Gastroesophageal sphincter (tissue), 4 donors: ENCODE results near the gene TMEM178B. TPM values are rescaled to one million over a fixed set of nuclear protein-coding genes. Genes with fewer than 3 reads are reported as not detected.

ENCODE experiments used
- ATAC-seq: fragments of 150-250 bp; one replicate; pipeline ENCODE4 v1.9.1; 2016; ENCODE audit warnings: mild to moderate bottlenecking, moderate library complexity
- H3K27ac ChIP-seq, 4 donors: fragments of 200-600 bp; sonication (generic) in 3 of 4; 1 replicate in 3 of 4; 2 replicates in 1 of 4; pipeline ENCODE4 v1.5.1; 2016 to 2019
- H3K27me3 ChIP-seq: fragments of 200-600 bp; sonication (generic); one replicate; pipeline ENCODE4 v1.5.1; 2019
- H3K36me3 ChIP-seq, 2 donors: fragments of 200-600 bp; sonication (generic); one replicate each; pipeline ENCODE4 v1.5.1; 2019; ENCODE audit warnings: control low read depth in 1 of 2
- H3K4me1 ChIP-seq, 3 donors: fragments of 200-600 bp; sonication (generic); 1 replicate in 2 of 3; 2 replicates in 1 of 3; pipeline ENCODE4 v1.5.1; 2016 to 2019; ENCODE audit warnings: control low read depth in 2 of 3
- H3K4me3 ChIP-seq, 2 donors: fragments of 200-600 bp; sonication (generic); one replicate each; pipeline ENCODE4 v1.5.1; 2019; ENCODE audit warnings: mild to moderate bottlenecking in 1 of 2, moderate library complexity in 1 of 2
- H3K9me3 ChIP-seq, 3 donors: fragments of 200-600 bp; sonication (generic); one replicate each; pipeline ENCODE4 v1.5.1; 2017 to 2019; ENCODE audit warnings: control low read depth in 2 of 3
- CTCF ChIP-seq, 4 experiments: fragments of 200-600 bp in 2 of 4; fragments of 450-650 bp in 2 of 4; sonication (generic) in 1 of 4; IDR thresholded peaks; one replicate each; pipeline ENCODE4 v1.5.1; 2017 to 2019; ENCODE audit warnings: antibody characterized with exemption in 4 of 4, mild to moderate bottlenecking in 2 of 4, moderate library complexity in 2 of 4
- EP300 ChIP-seq: sonication (generic); formaldehyde crosslinking; IDR thresholded peaks from one replicate; pipeline ENCODE4 v1.6.1; 2017; ENCODE audit warnings: antibody characterized with exemption, mild to moderate bottlenecking
- POLR2A ChIP-seq, 2 donors: fragments of 450-650 bp; IDR thresholded peaks; one replicate each; pipeline ENCODE4 v1.6.1; 2017; ENCODE audit warnings: antibody characterized with exemption in 2 of 2, mild to moderate bottlenecking in 2 of 2, moderate library complexity in 1 of 2
- POLR2AphosphoS5 ChIP-seq: sonication (generic); formaldehyde crosslinking; IDR thresholded peaks from one replicate; pipeline ENCODE4 v1.6.1; 2017; ENCODE audit warnings: antibody characterized with exemption
- WGBS, 2 donors: methylation state at CpG; one replicate each; pipeline ENCODE4 v1.1.5; 2018; ENCODE audit warnings: low coverage in 1 of 2; 5-methylcytosine and 5-hydroxymethylcytosine counted together
- total RNA-seq, 4 donors: library from RNA; depleted of rRNA; stranded (reverse); fragments of >200 nt; gene quantifications; one replicate each; pipeline ENCODE4 v1.1.0, GENCODE V29; 2016

The TMEM178B gene
- total RNA-seq, 4 donors from 2014 or later: 0.62 to 1.4 (median 1.0) TPM

- Histone ChIP-seq H3K4me3 (no peak overlapping the region), H3K4me1 (no peaks in the 10 kb centered on the region), H3K9me3 (no peaks in the 10 kb centered on the region), H3K27ac (no peak overlapping the region), H3K27me3 (no peaks in the 10 kb centered on the region), H3K36me3 (no peaks in the 10 kb centered on the region)
- no peak for ATAC-seq
- no peak for TF ChIP-seq POLR2A (IDR thresholded peaks at IDR 0.05)
- TF ChIP-seq CTCF (IDR thresholded peaks at IDR 0.05): no peak
- no peak for TF ChIP-seq POLR2AphosphoS5
- 44 to 49% methylated on average over 3 of the region's 3 CpGs for WGBS, 2 donors
Measured at GRCh38 chr7:141039376-141039775, 34.5 kb upstream of the TMEM178B start.

- WGBS, 2 donors: 83 to 88% methylated on average over 12 to 14 of the region's 14 CpGs
- Histone ChIP-seq H3K36me3 (no peaks in the 10 kb centered on the region), H3K4me3 (no peak overlapping the region), H3K4me1 (no peaks in the 10 kb centered on the region), H3K27ac (no peak overlapping the region), H3K9me3 (no peaks in the 10 kb centered on the region), H3K27me3 (no peaks in the 10 kb centered on the region)
- TF ChIP-seq EP300 (no peak), POLR2AphosphoS5 (no peak), CTCF (IDR thresholded peaks at IDR 0.05) (no peak), POLR2A (IDR thresholded peaks at IDR 0.05) (no peak)
- ATAC-seq: no peak
Measured at GRCh38 chr7:141042222-141043193, 31.4 kb upstream of the TMEM178B start.

GRCh38 chr7:141043616-141044015, 30.2 kb upstream of the TMEM178B start:
- no peak overlapping the region for H3K27ac ChIP-seq
- H3K4me1 ChIP-seq: no peaks in the 10 kb centered on the region
- TF ChIP-seq CTCF (IDR thresholded peaks at IDR 0.05) (no peak), POLR2A (IDR thresholded peaks at IDR 0.05) (no peak), POLR2AphosphoS5 (no peak), EP300 (no peak)
- no peak overlapping the region for H3K4me3 ChIP-seq
- H3K9me3 ChIP-seq: no peaks in the 10 kb centered on the region
- ATAC-seq: no peak
- H3K27me3 ChIP-seq: no peaks in the 10 kb centered on the region
- 72 to 80% methylated on average over 3 to 4 of the region's 4 CpGs for WGBS, 2 donors
- H3K36me3 ChIP-seq: no peaks in the 10 kb centered on the region

- ATAC-seq: no peak
- no peak overlapping the region for H3K4me3 ChIP-seq
- no peaks in the 10 kb centered on the region for H3K27me3 ChIP-seq
- no peaks in the 10 kb centered on the region for H3K4me1 ChIP-seq
- 47 to 51% methylated on average over 5 to 6 of the region's 7 CpGs for WGBS, 2 donors
- no peak for TF ChIP-seq EP300
- no peak for TF ChIP-seq CTCF (IDR thresholded peaks at IDR 0.05)
- TF ChIP-seq POLR2A (IDR thresholded peaks at IDR 0.05): no peak
- TF ChIP-seq POLR2AphosphoS5: no peak
- H3K9me3 ChIP-seq: no peaks in the 10 kb centered on the region
- H3K36me3 ChIP-seq: no peaks in the 10 kb centered on the region
- no peak overlapping the region for H3K27ac ChIP-seq
Measured at GRCh38 chr7:141045126-141045841, 28.6 kb upstream of the TMEM178B start.
